Upper lobe of left lung (tissue), 6 donors: ENCODE results near the gene RAET1L. TPM values are rescaled to one million over a fixed set of nuclear protein-coding genes. Genes with fewer than 3 reads are reported as not detected.

Experiments used
- ATAC-seq, 2 donors: fragments of 200-7000 bp; cut with Tn5 transposase; one replicate each; pipeline ENCODE4 v1.9.1; 2022; ENCODE audit warnings: mild to moderate bottlenecking in 2 of 2, moderate library complexity in 2 of 2; ENCODE audit not compliant: low FRiP score in 2 of 2
- DNase-seq, 2 donors: peaks; one replicate each; pipeline ENCODE4 v3.0.0-alpha.2; 2019 to 2020
- H3K27ac ChIP-seq, 4 donors: fragments of 200-600 bp; sonication (generic); one replicate each; pipeline ENCODE4 v1.5.1; 2016 to 2019
- H3K27me3 ChIP-seq, 4 donors: fragments of 200-600 bp; sonication (generic); one replicate each; pipeline ENCODE4 v1.5.1; 2017 to 2019
- H3K36me3 ChIP-seq, 4 donors: fragments of 200-600 bp; sonication (generic); one replicate each; pipeline ENCODE4 v1.5.1; 2016 to 2019
- H3K4me1 ChIP-seq, 4 donors: fragments of 200-600 bp; sonication (generic); one replicate each; pipeline ENCODE4 v1.5.1; 2018 to 2019
- H3K4me3 ChIP-seq, 4 donors: fragments of 200-600 bp; sonication (generic); one replicate each; pipeline ENCODE4 v1.5.1; 2017 to 2019; ENCODE audit warnings: mild to moderate bottlenecking in 2 of 4, moderate library complexity in 1 of 4
- H3K9me3 ChIP-seq, 4 donors: fragments of 200-600 bp; sonication (generic); one replicate each; pipeline ENCODE4 v1.5.1; 2018 to 2019
- EP300 ChIP-seq, 4 donors: sonication (generic); formaldehyde crosslinking; IDR thresholded peaks; one replicate each; pipeline ENCODE4 v1.5.1; 2017; ENCODE audit warnings: antibody characterized with exemption in 4 of 4, control low read depth in 2 of 4
- POLR2A ChIP-seq, 4 donors: fragments of 450-650 bp; IDR thresholded peaks; one replicate each; pipeline ENCODE4 v1.5.1; 2016 to 2017; ENCODE audit warnings: antibody characterized with exemption in 4 of 4, mild to moderate bottlenecking in 2 of 4
- POLR2AphosphoS5 ChIP-seq, 2 donors: sonication (generic); formaldehyde crosslinking; IDR thresholded peaks; one replicate each; pipeline ENCODE4 v1.5.1; 2017; ENCODE audit warnings: antibody characterized with exemption in 2 of 2
- WGBS, 2 donors: methylation state at CpG; one replicate each; pipeline ENCODE4 v1.1.5; 2017 to 2018; 5-methylcytosine and 5-hydroxymethylcytosine counted together
- total RNA-seq, 6 donors: library from RNA; depleted of rRNA in 4 of 6; stranded (reverse); fragments of >200 nt in 4 of 6; gene quantifications; one replicate each; pipeline versions ENCODE4 v1.1.0 to v1.2.1, GENCODE V29; 2016 to 2021
- TF ChIP-seq, protein P1 (sequence below), 6 experiments: fragments of 450-650 bp in 4 of 6; fragments of 200-600 bp in 2 of 6; sonication (generic) in 2 of 6; IDR thresholded peaks; one replicate each; pipeline ENCODE4 v1.5.1; 2016 to 2019; ENCODE audit warnings: antibody characterized with exemption in 6 of 6
- donor health status: DM: no; HTN: no; CAD: no; lungs with moderate emphysema.
- donor health status: DM: no; HTN: yes; CAD: no; lungs with severe emphysema.

Gene RAET1L
- total RNA-seq, 6 donors from 2014 or later: not detected

DNA sequence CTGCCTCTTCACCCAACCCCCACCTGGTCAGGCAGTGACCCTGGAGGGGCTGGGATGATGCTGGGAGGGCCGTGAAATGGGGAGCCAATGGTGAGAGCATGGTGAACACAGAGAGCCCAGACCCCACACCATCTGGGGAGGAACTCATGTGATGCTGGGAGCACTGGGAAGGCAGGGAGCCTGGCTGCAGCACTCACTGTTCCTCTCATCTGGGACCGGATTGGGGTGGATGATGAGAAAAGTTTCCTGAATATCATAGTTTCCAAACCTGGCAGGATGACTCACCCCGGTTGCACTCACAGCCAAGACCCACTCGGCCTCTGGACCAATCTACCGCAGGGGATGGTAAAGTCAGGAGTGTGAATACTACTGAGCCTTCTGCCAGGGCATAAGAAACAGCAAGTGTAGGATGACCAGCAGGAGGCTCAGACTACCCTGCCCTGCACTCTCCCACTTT lies 39.8 kb downstream of the RAET1L start:
- H3K4me3 ChIP-seq: no peak overlapping the region
- no peak for DNase-seq
- peaks cover 7 to 11% (median 9%) of the 10 kb centered on the region in 4 donors for H3K4me1 ChIP-seq
- no peaks in the 10 kb centered on the region for H3K36me3 ChIP-seq
- TF ChIP-seq EP300 (IDR thresholded peaks at IDR 0.05) (no peak), POLR2A (IDR thresholded peaks at IDR 0.05) (no peak), POLR2AphosphoS5 (IDR thresholded peaks at IDR 0.05) (no peak)
- TF ChIP-seq, protein P1, sequence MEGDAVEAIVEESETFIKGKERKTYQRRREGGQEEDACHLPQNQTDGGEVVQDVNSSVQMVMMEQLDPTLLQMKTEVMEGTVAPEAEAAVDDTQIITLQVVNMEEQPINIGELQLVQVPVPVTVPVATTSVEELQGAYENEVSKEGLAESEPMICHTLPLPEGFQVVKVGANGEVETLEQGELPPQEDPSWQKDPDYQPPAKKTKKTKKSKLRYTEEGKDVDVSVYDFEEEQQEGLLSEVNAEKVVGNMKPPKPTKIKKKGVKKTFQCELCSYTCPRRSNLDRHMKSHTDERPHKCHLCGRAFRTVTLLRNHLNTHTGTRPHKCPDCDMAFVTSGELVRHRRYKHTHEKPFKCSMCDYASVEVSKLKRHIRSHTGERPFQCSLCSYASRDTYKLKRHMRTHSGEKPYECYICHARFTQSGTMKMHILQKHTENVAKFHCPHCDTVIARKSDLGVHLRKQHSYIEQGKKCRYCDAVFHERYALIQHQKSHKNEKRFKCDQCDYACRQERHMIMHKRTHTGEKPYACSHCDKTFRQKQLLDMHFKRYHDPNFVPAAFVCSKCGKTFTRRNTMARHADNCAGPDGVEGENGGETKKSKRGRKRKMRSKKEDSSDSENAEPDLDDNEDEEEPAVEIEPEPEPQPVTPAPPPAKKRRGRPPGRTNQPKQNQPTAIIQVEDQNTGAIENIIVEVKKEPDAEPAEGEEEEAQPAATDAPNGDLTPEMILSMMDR (IDR thresholded peaks at IDR 0.05): no peak
- 27 to 37% methylated on average over 2 to 5 of the region's 5 CpGs for WGBS, 2 donors
- H3K27ac ChIP-seq: no peak overlapping the region
- no peak for ATAC-seq
- H3K27me3 ChIP-seq: peaks cover 2 to 69% (median 18%) of the 10 kb centered on the region in 4 donors
- H3K9me3 ChIP-seq: peaks cover 8 to 11% (median 10%) of the 10 kb centered on the region in 4 donors

DNA sequence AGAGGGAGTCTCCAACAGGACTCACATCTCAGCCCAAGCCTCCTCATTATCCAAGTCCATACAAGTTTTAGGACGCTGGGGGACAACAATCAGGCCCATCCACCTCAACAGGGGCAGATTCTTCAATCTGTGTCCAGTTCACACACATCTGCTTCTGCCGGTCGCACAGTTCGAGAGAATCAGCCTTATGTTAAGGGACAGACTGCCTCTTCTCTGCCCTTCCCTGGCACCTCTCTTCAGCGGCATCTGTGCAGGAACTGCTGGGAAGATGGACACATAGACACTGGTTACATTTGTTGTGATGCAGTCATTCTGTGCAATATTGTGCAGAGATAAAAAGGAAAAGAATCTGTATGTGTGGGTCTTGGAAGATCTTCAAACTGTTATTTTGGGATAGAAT lies 40.6 kb downstream of the RAET1L start:
- ATAC-seq (no peak), DNase-seq (no peak)
- no peak for TF ChIP-seq POLR2AphosphoS5 (IDR thresholded peaks at IDR 0.05)
- Histone ChIP-seq H3K27me3 (peaks cover 2 to 62% (median 12%) of the 10 kb centered on the region in 4 donors), H3K4me1 (peaks cover 0 to 4% (median 1%) of the 10 kb centered on the region in 4 donors), H3K27ac (no peak overlapping the region), H3K4me3 (no peak overlapping the region), H3K9me3 (peaks cover 8 to 11% (median 10%) of the 10 kb centered on the region in 4 donors), H3K36me3 (no peaks in the 10 kb centered on the region)
- 31 to 93% methylated on average over 5 of the region's 5 CpGs for WGBS, 2 donors

DNA sequence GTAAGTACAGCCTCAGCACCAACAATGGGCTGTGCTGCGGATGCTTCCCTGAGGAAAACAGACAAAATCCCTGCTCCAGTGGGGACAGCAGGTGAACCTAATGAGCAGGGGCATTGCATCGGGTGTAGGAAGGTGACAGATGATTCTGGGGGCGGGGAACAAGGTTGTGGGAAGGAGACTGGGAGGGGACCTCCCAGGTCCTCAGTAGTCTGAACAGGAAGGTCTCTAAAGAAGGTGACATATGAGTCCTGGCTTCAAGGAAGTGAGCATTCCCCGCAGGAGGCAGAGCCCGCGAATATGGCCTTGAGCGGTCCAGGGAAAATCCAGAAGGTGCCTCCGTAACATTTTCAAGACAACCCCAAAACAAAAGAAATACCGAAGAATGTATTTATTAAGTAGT lies 42.2 kb downstream of the RAET1L start:
- WGBS, 2 donors: 34 to 43% methylated on average over 9 of the region's 9 CpGs
- no peak for TF ChIP-seq POLR2A (IDR thresholded peaks at IDR 0.05)
- no peak overlapping the region for H3K4me3 ChIP-seq
- H3K27me3 ChIP-seq: peaks cover 2 to 48% (median 8%) of the 10 kb centered on the region in 4 donors
- no peaks in the 10 kb centered on the region for H3K4me1 ChIP-seq
- H3K27ac ChIP-seq: no peak overlapping the region
- no peak for DNase-seq
- no peaks in the 10 kb centered on the region for H3K36me3 ChIP-seq
- peaks cover 0 to 7% (median 6%) of the 10 kb centered on the region in 4 donors for H3K9me3 ChIP-seq
- no peak for ATAC-seq

DNA sequence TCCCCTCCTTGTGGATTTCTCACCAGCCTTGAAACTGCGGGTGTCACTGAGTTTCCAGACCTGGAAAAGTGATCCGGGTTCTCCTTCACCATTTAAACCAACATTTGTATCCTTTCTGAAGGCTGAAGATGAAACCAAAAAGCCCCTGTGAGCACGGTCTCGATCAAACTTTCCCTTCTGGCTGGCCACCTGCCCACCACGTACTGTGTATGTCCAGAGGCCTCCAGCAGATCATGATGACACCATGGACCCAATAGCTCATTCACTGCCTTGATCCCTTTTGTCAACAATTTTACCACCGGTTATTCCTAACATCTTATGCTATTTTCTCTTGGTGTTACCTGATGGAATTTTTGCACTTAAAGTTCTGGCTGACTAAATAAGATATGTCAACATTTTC lies 46.0 kb downstream of the RAET1L start:
- no peaks in the 10 kb centered on the region for H3K4me1 ChIP-seq
- H3K27ac ChIP-seq: no peak overlapping the region
- H3K27me3 ChIP-seq: peaks cover 0 to 12% (median under 1%) of the 10 kb centered on the region in 4 donors
- TF ChIP-seq EP300 (IDR thresholded peaks at IDR 0.05): no peak
- TF ChIP-seq, protein P1 (IDR thresholded peaks at IDR 0.05): no peak
- no peak for TF ChIP-seq POLR2AphosphoS5 (IDR thresholded peaks at IDR 0.05)
- TF ChIP-seq POLR2A (IDR thresholded peaks at IDR 0.05): no peak
- no peak overlapping the region for H3K4me3 ChIP-seq
- 78 to 83% methylated on average over 6 of the region's 6 CpGs for WGBS, 2 donors
- H3K36me3 ChIP-seq: no peaks in the 10 kb centered on the region
- no peak for ATAC-seq
- DNase-seq: no peak
- H3K9me3 ChIP-seq: no peaks in the 10 kb centered on the region

DNA sequence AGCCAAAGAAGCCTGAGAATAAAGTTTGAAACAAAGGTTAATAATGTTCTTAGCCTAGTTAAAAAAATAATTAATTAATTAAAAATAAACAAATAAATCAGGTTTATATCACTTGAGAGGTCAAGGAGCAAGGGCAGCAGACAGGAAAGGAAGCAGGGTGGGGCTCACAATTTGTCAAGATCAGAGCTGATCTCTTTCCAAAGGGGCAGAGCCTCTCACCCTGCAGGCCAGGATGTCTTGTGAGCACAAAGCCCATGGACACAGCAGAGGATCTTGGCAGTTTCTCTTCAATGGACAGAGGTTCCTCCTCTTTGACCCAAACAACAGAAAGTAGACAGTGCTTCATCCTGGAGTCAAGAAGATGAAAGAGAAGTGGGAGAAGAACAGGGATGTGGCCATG lies 46.7 kb downstream of the RAET1L start:
- TF ChIP-seq, protein P1 (IDR thresholded peaks at IDR 0.05): no peak
- TF ChIP-seq EP300 (IDR thresholded peaks at IDR 0.05): no peak
- no peak for TF ChIP-seq POLR2AphosphoS5 (IDR thresholded peaks at IDR 0.05)
- TF ChIP-seq POLR2A (IDR thresholded peaks at IDR 0.05): no peak
- Histone ChIP-seq H3K27ac (no peak overlapping the region), H3K9me3 (no peaks in the 10 kb centered on the region), H3K27me3 (peaks cover 0 to 12% (median under 1%) of the 10 kb centered on the region in 4 donors), H3K4me1 (no peaks in the 10 kb centered on the region), H3K4me3 (no peak overlapping the region), H3K36me3 (no peaks in the 10 kb centered on the region)
- no peak for ATAC-seq
- no peak for DNase-seq

DNA sequence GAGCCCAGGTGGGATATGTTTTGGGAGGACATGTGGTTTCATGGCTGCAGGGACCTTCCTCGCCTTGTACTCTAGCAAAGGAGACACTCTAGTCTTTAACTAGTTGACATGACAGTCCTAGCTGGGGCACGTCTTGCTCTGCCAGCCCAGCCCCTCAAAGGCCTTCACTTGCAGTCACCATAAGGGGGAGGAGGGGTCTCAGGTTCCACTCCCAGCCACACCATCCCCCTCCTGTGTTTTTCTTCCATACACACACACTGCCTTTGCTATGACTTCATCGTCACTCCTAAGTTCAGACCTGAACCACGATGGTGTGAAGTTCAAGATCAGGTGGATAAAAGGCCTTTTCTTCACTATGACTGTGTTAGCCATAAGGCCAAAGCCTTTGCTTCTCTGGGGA lies 48.1 kb downstream of the RAET1L start:
- 63 to 91% methylated on average over 4 of the region's 4 CpGs for WGBS, 2 donors
- no peaks in the 10 kb centered on the region for H3K36me3 ChIP-seq
- no peak for ATAC-seq

More for the DNA sequence above, 48.1 kb downstream of the RAET1L start:
- Histone ChIP-seq H3K9me3 (no peaks in the 10 kb centered on the region), H3K27ac (no peak overlapping the region), H3K4me1 (no peaks in the 10 kb centered on the region), H3K27me3 (peaks cover 0 to 4% (median under 1%) of the 10 kb centered on the region in 4 donors), H3K4me3 (no peak overlapping the region)
- TF ChIP-seq, protein P1 (IDR thresholded peaks at IDR 0.05): no peak
- no peak for TF ChIP-seq EP300 (IDR thresholded peaks at IDR 0.05)
- no peak for TF ChIP-seq POLR2AphosphoS5 (IDR thresholded peaks at IDR 0.05)
- no peak for TF ChIP-seq POLR2A (IDR thresholded peaks at IDR 0.05)
- no peak for DNase-seq
